T-helper 9 cell (primary cell): ENCODE data around the gene NEMP2.

Experiments
- DNase-seq: peaks from one replicate; pipeline ENCODE4 v3.0.0-alpha.2; 2020

Gene NEMP2

GRCh38 chr2:190553254-190553653 is 18.7 kb upstream of the NEMP2 start:
- DNase-seq, result no peak

GRCh38 chr2:190551928-190552327 is 17.4 kb upstream of the NEMP2 start:
- DNase-seq, result no peak

DNA sequence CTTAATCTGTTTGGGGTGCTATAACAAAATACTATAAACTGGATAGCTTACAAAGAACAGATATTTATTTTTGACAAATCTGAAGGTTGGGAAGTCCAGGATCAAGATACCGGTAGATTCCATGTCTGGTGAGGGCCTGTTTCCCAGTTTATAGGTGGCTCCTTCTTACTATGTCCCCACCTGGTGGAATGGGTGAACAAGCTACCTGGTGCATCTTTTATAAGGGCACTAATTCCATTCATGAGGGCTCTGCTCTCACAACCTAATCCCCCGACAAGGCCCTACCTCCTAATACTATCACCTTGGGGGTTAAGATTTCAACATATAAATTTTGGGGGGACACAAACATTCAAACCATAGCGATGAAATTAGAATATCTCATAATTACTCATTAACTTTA is 15.6 kb upstream of the NEMP2 start:
- DNase-seq, result no peak

- no peak for DNase-seq
Measured at GRCh38 chr2:190547886-190548285, 13.4 kb upstream of the NEMP2 start.

DNA sequence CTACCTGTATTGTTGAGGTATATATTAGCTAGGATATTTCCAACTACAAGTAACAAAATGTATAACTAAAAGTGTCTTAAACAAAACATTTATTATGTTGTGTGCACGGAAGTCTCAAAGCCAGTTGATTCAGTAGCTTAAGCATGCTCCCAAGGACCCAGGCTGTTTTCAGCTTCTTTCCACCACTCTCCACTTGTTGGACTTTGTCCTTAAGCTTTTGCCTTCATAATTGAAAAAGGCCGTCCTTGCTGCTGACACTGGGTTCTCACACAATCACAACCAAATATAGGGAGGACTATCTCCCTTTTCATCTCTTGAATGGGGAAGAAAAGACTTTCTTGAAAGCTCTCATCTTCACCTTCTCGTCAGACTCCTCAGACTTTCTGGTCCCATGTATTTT is 12.2 kb upstream of the NEMP2 start:
- DNase-seq, result no peak

GRCh38 chr2:190545555-190546385 is 11.2 kb upstream of the NEMP2 start:
- no peak for DNase-seq

- DNase-seq, result no peak
Measured at GRCh38 chr2:190545093-190545492, 10.6 kb upstream of the NEMP2 start.

- DNase-seq, result no peak
Measured at GRCh38 chr2:190540048-190540447, 5.5 kb upstream of the NEMP2 start.

DNA sequence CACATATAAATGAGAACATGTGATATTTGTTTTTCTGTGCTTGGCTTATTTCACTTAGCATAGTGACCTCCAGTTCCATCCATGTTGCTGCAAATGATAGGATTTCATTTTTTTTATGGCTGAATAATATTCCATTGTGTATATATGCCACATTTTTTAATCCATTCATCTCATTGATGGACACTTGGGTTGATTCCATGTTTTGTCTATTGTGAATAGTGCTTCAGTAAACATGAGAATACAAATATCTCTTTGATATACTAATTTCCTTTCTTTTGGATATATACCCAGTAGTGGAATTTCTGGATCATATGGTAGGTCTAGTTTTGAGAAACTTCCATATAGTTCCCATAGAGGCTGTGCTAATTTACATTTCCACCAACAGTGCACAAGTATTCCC is 3.7 kb upstream of the NEMP2 start:
- no peak for DNase-seq

GRCh38 chr2:190537765-190538164 is 3.2 kb upstream of the NEMP2 start:
- DNase-seq, result no peak

DNA sequence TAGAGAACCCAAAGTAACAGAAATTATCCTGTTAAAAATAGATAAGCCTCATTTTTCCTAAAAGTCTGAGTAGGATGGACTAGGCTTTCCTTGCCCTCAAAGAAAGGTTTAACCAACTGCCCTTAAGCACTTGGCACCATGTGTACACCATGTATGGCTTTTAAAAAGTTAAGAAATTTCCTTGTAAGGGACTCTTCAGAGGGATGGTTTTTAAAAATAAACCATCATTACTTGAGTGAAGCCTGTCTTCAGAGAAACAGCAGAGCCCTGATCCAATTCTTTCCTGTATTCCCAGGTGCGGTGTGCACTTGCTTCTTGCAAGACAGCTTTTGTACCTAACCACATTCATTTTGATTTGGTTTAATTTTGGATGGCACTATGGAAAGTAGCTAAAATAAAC is 1.1 kb upstream of the NEMP2 start:
- no peak for DNase-seq

DNA sequence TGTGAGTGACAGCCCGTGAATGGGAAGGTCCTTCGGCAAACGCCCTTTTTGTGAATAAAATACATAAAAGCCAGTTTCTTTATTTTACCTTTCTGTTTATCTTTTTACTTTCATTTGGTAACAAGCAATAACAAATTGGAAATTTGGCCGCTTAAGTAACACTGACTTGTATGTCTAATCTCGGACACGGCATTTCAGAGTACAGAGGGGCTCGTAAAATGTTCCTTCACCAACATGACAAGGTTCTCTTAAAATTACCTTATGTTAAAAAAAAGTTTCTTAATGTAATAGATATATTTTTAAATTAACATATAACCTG is 558 bp upstream of the NEMP2 start:
- DNase-seq, result no peak

- DNase-seq, result no peak
Measured at GRCh38 chr2:190533968-190534309, 583 bp downstream of the NEMP2 start.

GRCh38 chr2:190533175-190533967 is 1.2 kb downstream of the NEMP2 start:
- peak; percentile 22 for DNase-seq

- no peak for DNase-seq
Measured at GRCh38 chr2:190532581-190532980, 1.9 kb downstream of the NEMP2 start.

DNA sequence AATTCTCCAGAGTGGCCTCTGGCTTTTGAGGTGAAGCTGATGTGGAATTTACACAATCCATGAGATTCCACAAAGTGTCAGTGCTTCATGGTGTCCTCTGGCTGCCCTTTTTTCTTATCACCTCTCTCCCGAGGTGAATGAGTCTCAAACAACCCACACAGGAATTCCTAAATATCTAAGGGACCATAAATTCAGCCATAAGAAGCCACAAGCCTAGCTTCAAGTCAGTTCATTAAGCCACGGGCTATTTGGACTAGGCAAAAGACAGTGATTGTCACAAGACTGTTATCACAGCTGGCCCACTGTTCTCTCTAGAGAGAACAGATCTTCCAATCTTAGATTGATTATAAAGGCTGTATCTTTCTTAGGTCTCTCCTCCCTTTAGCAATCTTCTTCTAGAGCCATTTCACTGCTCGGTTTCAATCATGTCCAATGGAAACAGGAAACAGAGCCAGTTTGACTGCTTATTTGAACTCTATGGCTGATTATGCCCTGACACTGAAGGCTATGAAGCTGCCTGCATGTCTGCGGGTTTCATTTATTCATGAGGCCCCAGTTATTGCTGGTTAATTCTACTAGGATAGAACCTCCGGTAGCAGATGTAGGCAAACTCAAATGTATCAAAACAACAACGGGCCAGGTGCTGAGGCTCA is 4.1 kb downstream of the NEMP2 start:
- DNase-seq, result no peak

GRCh38 chr2:190529486-190530247 is 4.9 kb downstream of the NEMP2 start:
- no peak for DNase-seq

DNA sequence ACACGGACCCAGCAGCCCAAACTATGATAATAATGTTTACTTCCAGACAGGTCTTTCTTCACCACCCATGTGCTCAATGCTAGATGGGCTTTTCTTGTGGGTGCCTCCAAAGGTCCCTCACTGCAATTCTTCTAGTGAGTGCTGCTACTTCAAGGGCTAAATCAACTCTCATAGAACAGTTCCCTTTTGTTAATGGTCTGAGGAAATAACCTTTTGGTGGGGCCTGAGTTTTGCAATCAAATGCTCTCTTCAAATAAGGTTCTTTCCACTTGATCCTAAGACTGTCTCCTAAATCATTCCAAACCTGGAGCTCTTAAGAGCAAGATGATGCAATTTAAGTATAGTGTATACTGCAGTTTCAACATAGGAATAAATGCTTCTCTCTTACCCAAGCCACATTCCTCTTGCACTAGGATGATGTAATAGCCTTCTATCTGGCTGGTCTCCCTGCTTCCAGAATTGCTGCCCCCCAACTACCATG is 6.0 kb downstream of the NEMP2 start:
- no peak for DNase-seq

GRCh38 chr2:190527918-190528317 is 6.6 kb downstream of the NEMP2 start:
- no peak for DNase-seq

- DNase-seq, result no peak
Measured at GRCh38 chr2:190527214-190527613, 7.3 kb downstream of the NEMP2 start.

DNA sequence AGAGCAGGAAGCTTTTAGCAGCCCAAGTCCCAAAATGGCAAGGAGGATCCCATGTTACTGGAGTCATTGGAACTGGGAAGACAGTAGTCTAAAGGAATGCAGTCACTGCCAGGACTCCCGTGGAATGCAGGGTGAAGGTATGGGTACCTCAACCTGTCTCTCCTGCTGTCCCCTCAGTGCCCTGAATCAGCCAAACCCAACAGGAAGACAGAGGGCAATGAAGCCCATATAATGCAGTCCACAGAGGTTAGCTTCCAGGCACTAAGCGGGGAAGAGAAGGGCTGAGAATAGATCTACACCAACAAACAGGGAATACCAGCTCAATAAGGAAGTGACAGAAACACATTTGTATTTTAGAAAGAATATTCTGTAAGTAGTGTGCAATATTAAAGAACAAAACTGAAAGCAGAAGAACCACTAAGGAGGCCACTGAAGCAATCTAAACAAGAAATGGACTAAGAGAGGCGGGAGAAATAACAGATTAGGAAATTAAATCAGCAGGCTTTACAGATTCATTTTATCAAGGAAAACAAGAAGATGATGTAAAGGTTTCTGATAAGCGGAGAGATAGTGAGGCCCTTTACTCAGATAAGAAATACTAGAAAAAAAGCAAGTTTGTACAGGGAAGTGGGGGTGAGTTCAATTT is 8.3 kb downstream of the NEMP2 start:
- no peak for DNase-seq

- DNase-seq, result no peak
Measured at GRCh38 chr2:190524928-190525327, 9.6 kb downstream of the NEMP2 start.
